NCI-H345 (cell line): Measurements from ENCODE around the gene BCL6B.
A peak's percentile ranks its signal among the peaks of the same experiment; 100 is the strongest.

Source experiments
- DNase-seq: peaks from one replicate; lab custom pipeline; 2025; lab: John Stamatoyannopoulos, UW

BCL6B gene

DNA sequence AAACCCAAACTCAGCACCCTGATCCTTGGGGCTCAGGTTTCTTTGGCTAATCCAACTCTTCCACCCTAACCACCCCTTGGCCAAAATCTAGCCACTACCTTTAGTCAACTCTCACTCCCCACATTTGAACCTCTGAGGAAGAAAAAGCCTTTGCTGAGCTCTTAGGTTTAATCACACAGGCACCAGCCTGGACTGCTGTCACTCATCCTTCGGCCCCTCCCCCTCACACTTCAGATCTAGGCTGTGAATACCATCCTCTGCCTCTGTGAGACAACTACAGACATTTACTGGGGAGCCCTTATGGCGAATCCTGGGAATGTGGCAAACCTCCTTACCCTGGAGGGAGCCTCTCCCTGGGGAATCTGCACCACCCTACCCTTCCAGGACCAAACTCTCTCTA is 15.7 kb upstream of the BCL6B start:
- no peak for DNase-seq

- DNase-seq: no peak
These were observed 12.3 kb upstream of the BCL6B start for GRCh38 chr17:7010523-7010922.

DNA sequence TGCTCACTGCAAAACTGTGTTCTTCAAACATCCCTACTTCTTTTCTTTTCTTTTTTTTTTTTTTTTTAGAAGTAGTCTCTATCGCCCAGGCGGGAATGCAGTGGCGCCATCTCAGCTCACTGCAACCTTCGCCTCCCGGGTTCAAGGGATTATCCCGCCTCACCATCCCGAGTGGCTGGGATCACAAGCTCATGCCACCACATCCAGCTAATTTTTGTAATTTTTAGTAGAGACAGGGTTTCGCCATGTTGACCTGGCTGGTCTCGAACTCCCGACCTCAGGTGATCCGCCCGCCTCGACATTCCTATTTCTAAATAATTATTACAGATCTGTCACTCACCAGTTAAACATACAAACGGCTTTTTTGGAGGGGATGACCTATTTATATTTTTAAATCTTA is 11.4 kb upstream of the BCL6B start:
- no peak for DNase-seq

DNA sequence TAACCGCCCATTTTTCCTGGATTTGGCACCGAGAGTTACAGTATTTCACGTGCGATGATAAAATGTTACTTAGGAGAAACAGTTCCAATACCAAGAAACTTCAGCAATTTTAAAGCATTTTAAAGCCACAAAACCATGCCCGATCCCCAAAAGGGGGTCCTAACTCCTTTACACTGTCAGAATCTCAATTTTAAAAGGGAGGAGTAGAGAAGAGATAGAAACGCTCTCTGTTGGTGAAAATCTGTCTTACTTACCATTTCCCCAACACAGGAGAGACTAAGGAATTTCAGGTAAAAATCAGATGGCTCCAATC is 11.0 kb upstream of the BCL6B start:
- DNase-seq: no peak

GRCh38 chr17:7014261-7014994 is 8.4 kb upstream of the BCL6B start:
- DNase-seq: peak; percentile 94

- no peak for DNase-seq
These were observed 7.6 kb upstream of the BCL6B start for GRCh38 chr17:7014995-7015958.

DNA sequence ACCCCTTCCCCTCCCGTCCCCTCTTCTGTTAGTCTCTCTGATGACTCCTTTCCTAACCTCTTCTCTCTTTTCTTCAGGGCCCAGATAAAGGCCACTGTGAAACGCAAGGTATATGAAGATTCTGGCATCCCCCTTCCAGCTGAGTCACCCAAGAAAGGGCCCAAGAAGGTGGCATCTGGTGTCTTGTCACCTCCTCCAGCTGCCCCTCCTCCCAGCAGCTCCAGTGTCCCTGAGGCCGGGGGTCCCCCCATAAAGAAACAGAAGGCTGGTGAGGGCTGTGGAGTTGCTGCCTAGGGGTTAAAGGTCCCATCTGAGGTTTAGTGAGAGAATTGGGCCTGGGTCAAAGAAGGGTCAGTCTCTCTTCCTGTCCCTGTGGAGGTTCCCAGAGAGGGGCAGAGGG is 6.4 kb upstream of the BCL6B start:
- DNase-seq: no peak

- DNase-seq: no peak
These were observed 5.7 kb upstream of the BCL6B start for GRCh38 chr17:7016886-7017826.

DNA sequence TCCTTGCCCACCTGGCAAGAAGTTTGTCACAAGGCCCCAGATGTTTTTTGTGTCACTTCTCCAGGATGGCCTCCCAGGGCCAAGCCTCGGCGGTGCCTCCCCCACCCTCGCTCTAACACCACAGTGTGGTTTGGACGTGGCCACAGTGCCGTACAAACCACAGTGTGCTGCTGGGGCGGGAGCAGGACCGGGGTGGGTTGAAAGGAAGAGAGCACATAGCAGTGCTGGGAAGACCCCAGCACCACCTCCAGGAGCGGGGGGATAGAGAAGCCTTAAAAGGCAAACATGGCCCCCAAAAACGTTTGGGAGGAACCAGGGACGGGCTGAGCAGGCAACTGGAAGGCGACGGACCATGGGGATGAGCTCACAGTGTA is 5.0 kb upstream of the BCL6B start:
- DNase-seq: no peak

GRCh38 chr17:7018331-7018964 is 4.4 kb upstream of the BCL6B start:
- no peak for DNase-seq

DNA sequence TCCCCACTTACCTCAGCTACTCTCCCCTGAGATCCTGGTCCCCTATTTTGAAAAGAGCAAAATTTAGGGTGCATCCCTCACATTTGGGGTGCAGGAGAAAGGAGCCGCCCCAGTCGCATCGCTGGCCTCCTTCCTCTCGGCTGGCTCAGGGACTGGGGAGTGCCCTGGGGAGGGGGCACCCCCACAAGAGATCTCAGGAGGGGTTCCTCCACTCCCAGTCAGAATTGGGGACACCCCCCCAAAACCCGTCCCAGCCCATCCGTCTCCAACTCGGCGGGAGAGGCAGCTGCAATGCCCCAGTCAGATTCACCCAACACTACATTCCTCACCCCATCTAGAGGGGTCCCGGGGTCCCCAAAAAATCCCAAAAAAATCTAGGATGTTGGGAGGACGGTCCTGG is 3.5 kb upstream of the BCL6B start:
- DNase-seq: no peak

- DNase-seq: peak; percentile 29
These were observed 2.9 kb upstream of the BCL6B start for GRCh38 chr17:7019839-7020519.

DNA sequence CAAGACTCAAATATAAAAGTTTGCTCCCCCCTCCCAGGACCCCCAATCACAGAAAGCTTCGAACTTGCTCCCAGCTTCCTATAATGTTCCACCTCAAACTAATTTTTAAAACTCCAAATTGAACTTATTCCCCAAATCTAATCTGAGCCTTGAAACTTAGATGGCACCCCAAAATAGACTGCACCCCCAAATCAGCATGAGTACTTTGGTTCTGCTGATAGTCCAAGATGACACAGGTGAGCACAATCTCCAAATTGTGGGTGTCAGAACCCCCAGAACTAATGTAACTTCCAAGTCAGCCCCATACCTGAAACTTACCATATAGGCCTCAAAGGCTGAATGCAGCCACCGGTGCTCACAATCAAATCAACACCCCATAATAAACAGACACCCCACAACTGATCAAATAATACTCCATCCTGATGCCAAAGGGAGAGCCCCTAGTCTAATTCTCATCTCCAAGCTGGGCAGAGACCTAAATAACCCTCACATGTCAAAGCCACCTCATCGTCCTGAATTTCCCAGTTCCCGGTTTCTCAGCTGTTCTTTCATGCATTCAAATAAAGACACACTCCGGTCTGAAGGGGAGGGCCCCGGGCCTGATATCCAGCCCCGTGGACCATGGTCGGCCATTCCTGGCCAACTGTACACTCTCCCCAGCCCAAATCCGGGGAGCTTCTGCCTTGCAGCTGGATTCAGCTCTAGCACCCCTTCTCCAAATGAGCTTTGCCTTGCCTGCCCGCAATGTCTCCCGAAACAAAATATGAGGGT is 1.8 kb upstream of the BCL6B start:
- DNase-seq: no peak

- DNase-seq: peak; percentile 77
These were observed 664 bp upstream of the BCL6B start for GRCh38 chr17:7021993-7022778.

GRCh38 chr17:7023576-7024401 is 939 bp downstream of the BCL6B start:
- DNase-seq: peak; percentile 94

- DNase-seq: no peak
These were observed 1.5 kb downstream of the BCL6B start for GRCh38 chr17:7024402-7024785.

- DNase-seq: no peak
These were observed 2.4 kb downstream of the BCL6B start for GRCh38 chr17:7025245-7025644.

DNA sequence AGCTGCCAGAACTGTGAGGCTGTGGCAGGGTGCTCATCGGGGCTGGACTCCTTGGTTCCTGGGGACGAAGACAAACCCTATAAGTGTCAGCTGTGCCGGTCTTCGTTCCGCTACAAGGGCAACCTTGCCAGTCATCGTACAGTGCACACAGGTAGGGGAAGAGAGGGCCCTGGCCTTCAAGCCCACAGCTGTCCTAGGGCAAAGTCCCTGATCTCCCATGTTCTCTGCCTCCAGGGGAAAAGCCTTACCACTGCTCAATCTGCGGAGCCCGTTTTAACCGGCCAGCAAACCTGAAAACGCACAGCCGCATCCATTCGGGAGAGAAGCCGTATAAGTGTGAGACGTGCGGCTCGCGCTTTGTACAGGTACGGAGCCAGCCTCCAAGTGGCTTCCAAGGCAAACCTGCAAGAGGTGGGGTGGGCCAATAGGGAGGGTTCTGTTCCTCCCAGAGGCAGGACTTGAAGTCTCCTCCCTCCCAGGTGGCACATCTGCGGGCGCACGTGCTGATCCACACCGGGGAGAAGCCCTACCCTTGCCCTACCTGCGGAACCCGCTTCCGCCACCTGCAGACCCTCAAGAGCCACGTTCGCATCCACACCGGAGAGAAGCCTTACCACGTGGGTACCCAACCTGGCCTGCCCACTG is 3.7 kb downstream of the BCL6B start:
- DNase-seq: no peak
